NCI-H1092 (cell line): ENCODE data around the gene NRIP1.

ENCODE experiments used
- DNase-seq: peaks from one replicate; lab custom pipeline; 2025; lab: John Stamatoyannopoulos, UW

The NRIP1 gene

DNA sequence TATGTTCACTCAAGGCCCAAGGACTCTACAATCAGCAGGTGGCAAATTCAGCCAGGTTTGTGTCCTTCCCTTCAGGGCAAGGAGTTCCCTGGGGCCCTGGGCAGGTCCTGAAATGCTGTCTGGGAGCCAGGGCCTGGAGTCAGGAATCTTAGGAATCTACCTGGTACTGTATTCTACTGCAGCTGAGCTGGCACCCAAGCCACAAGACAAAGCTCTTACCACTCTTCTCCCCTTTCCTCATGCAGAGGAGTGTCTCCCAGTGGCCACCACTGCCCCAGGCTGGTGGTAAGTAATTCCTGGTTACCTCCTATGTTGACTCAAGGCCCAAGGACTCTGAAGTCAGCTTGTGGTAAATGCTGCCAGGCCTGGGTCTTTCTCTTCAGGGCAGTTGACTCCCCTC is 153.4 kb downstream of the NRIP1 start:
- no peak for DNase-seq
